Tongue (tissue), 2 donors: ENCODE measurements around the gene DUSP28. TPM values are rescaled to one million over a fixed set of nuclear protein-coding genes. Genes with fewer than 3 reads are reported as not detected.
"Not testable (repeated sequence)": the region's sequence is repeated elsewhere in the genome, so short reads cannot be mapped to it uniquely, and the experiment has no call there.

Experiments
- DNase-seq: peaks from one replicate; pipeline ENCODE4 v3.0.0-alpha.2; 2015
- total RNA-seq: library from RNA; depleted of rRNA; stranded (reverse); fragments of >200 nt; gene quantifications from one replicate; pipeline ENCODE4 v1.2.3, GENCODE V29; 2014

DUSP28 gene
- total RNA-seq, 1 donor from 2014 or later = 5.7 TPM

GRCh38 chr2:240560480-240561324 is 545 bp downstream of the DUSP28 start:
- DNase-seq = peak; percentile 99

- no peak for DNase-seq
Observed at GRCh38 chr2:240561325-240561971, 1.3 kb downstream of the DUSP28 start.

GRCh38 chr2:240563231-240563630 is 3.1 kb downstream of the DUSP28 start:
- not testable (repeated sequence) for DNase-seq

GRCh38 chr2:240563951-240564560 is 3.9 kb downstream of the DUSP28 start:
- DNase-seq = no peak

- DNase-seq = no peak
Observed at GRCh38 chr2:240564561-240565332, 4.6 kb downstream of the DUSP28 start.

GRCh38 chr2:240565333-240566202 is 5.4 kb downstream of the DUSP28 start:
- peak; percentile 45 for DNase-seq

GRCh38 chr2:240566203-240567136 is 6.3 kb downstream of the DUSP28 start:
- DNase-seq = peak; percentile 89

GRCh38 chr2:240567137-240567871 is 7.1 kb downstream of the DUSP28 start:
- no peak for DNase-seq

- DNase-seq = peak; percentile 60
Observed at GRCh38 chr2:240567872-240568677, 7.9 kb downstream of the DUSP28 start, which contains the start of gene RNPEPL1. TSS of gene RNPEPL1 (plus strand) at chr2:240568484. CDS start at chr2:240568587, 103 bp downstream.

- peak; percentile 81 for DNase-seq
Observed at GRCh38 chr2:240568678-240569522, 8.7 kb downstream of the DUSP28 start.

- no peak for DNase-seq
Observed at GRCh38 chr2:240569523-240569997, 9.4 kb downstream of the DUSP28 start.

- DNase-seq = no peak
Observed at GRCh38 chr2:240569998-240570530, 9.9 kb downstream of the DUSP28 start.

- DNase-seq = no peak
Observed at GRCh38 chr2:240570531-240571313, 10.6 kb downstream of the DUSP28 start.

- no peak for DNase-seq
Observed at GRCh38 chr2:240571314-240571973, 11.3 kb downstream of the DUSP28 start.
